GM18505 (cell line): ENCODE data around the gene LRRC51.

Source experiments
- ATAC-seq: cut with Tn5 transposase; IDR thresholded peaks from one replicate; pipeline ENCODE4 v1.9.1; 2021; ENCODE audit not compliant: unreplicated experiment
- POLR2A ChIP-seq: IDR thresholded peaks from 4 replicates; pipeline ENCODE4 v1.6.1; 2011; ENCODE audit warnings: borderline replicate concordance; ENCODE audit not compliant: insufficient read depth, insufficient read length; ENCODE audit errors: extremely low read depth

Gene LRRC51

GRCh38 chr11:72144807-72145565, 64.3 kb downstream of the LRRC51 start:
- TF ChIP-seq POLR2A, result no peak
- ATAC-seq, result no peak
